GM19238 (cell line): ENCODE results near the gene PRRG2.

Source experiments
- DNase-seq: peaks from one replicate; pipeline ENCODE4 v3.0.0; 2011; ENCODE audit warnings: low spot score; ENCODE audit not compliant: insufficient read length

Gene PRRG2

GRCh38 chr19:49637821-49638738, 57.0 kb downstream of the PRRG2 start:
- DNase-seq, result no peak

GRCh38 chr19:49639401-49640112, 58.4 kb downstream of the PRRG2 start:
- DNase-seq, result no peak

GRCh38 chr19:49640113-49640898, 59.2 kb downstream of the PRRG2 start, which contains the start of gene RRAS:
TSS of gene RRAS (minus strand) at chr19:49640143. CDS start at chr19:49640098, 45 bp downstream.
- DNase-seq, result peak; percentile 92
